EL (cell line): ENCODE data around the gene ATP10A.
A peak's percentile ranks its signal among the peaks of the same experiment; 100 is the strongest.
"Not testable (repeated sequence)": the region's sequence is repeated elsewhere in the genome, so short reads cannot be mapped to it uniquely, and the experiment has no call there.

Experiments used
- DNase-seq: peaks from one replicate; pipeline ENCODE4 v3.0.0-alpha.2; 2016

Gene ATP10A

DNA sequence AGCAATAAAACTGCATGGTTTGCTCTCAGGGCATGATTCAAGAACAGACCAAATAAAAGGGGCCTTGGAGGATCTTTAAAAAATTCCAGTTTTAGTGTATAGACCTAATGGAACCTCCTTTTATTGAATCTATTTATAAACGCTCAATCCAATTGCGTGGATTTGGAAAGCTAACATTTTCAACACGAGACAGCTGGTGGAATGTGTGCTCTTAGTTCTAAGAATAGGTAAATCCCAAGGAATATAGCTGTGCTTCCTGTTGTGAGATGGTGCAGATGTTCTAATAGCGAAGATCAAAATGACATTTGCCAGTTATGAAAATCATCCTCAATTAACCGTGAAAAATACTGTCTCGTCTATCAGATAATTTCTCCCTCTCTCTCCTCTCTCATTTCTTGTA, 192.5 kb downstream of the ATP10A start:
- DNase-seq, result no peak

- DNase-seq, result peak; percentile 37
Observed at GRCh38 chr15:25670025-25670554, 193.0 kb downstream of the ATP10A start.

DNA sequence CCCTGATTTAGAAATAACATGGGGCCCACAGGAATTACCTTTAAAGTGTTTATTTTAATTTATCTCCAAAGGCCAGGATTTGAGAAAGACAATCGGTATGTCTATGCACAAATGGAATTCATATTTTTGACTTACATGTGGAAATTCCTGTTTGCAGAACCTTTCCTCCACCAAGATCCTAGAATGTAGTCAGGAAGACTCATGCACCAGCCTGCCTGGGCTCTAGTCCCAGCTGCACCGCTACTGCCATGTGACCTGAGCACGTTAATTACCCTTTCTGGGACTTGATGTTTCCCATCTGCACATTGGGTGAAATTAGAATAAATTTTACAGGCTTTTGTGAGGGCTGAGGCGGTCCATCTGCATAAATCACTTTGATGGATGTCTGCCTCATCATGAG, 194.2 kb downstream of the ATP10A start:
- DNase-seq, result no peak

DNA sequence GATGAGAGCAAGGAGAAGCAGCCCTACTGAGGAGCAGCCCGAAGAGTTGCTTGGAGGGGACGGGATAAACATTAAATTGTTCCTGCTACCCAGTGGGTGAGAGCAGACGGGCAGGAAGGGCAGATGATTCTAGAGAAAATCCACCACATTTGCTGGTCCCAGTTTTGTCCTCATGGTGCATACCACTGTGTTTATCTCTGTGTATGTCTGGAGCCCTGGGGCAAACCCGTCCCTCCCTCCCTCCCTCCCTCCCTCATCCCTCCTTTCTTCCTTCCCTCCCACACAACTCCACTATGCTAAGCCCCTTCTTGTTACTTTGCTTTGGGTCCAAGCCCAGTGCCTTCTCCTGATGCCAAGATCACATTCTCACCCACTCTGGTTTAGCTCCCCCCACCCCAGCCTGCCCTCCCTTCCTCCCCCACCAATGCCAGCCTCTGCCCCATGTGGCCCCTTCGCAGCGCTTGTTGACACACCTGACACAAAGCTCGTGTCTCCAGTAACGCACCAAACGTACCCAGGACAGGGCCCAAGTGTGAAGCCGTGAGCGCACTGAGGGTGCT, 194.8 kb downstream of the ATP10A start:
- DNase-seq, result no peak

GRCh38 chr15:25667829-25668228, 195.3 kb downstream of the ATP10A start:
- no peak for DNase-seq

DNA sequence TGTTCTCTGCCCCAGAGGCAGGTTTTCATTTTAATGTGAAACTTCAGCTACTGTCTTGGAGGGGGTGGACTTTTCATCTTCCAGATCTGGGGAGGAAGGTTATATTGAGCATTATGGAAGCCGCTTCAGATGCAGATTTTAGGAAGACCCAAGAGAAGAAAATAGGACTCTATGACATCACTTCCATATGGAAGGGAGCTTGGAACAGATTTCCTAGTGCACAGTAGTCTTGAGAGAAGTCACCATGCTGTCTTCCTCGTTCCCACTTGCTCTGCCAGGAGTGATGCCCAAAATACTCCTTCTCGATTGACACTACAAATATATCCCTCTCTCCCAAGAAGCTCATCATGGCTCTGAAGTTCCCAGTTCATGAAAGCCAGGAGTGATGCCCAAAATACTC, 197.2 kb downstream of the ATP10A start:
- DNase-seq, result no peak

- DNase-seq, result no peak
Observed at GRCh38 chr15:25664761-25665160, 198.4 kb downstream of the ATP10A start.

DNA sequence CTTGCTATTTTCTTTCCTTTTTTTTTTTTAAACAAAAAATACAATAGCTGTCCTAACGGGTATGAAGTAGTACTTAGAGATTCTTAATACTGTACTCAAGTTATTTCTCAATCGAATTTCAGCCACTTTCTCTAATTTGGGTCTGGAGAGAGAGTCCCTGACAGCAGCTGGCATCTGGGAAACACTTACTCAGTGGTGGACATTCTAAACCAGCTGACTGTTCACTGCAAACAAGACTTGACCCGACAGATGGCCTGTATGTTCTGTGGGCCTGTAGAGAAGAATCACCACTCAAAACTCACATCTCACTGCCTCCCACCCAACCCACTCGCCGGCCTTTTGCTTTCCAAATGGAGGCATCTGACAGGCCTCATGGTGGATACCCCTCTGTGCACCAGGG, 199.6 kb downstream of the ATP10A start:
- DNase-seq, result no peak

- no peak for DNase-seq
Observed at GRCh38 chr15:25661898-25662297, 201.2 kb downstream of the ATP10A start.

DNA sequence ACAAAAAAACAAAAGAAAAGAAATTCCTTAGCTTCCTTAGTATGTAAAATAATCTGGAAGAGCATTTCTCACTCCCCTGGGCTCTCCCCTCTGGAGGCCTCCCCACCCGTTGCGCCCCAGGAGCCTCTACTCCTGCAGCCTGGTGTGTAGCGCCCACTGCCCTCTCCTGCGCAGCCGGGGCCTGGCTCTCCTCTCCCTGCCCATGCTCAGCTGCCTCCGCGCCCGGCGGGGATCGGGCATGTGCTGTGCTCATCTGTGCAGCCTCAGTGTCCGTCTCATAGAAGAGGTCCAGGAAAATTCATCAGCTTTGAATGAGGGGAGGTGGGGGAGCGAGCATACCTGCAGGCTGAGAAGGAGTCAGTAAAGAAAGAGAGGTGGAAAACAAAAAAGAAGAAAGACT, 203.9 kb downstream of the ATP10A start:
- DNase-seq, result no peak

DNA sequence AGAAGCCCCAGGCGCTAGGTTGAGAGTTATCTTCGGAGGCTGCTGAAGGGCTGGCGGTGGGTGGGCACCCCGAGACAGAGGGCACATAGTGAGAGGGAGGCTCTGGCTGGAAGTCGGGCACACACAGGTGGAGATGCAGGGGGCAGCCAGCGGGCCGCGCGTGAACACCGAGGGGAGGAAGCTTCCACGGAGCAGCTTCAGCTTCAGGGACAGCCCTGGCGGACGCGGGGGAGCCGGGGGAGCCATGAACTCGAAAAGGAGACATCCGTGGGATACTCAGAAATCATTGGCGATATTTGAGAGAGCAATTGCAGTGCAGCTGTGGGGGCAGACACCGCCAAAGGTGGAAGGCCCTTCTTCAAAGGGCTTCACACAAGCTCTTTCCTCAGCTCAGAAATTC, 204.6 kb downstream of the ATP10A start:
- DNase-seq, result no peak

- no peak for DNase-seq
Observed at GRCh38 chr15:25655207-25655948, 207.7 kb downstream of the ATP10A start.

DNA sequence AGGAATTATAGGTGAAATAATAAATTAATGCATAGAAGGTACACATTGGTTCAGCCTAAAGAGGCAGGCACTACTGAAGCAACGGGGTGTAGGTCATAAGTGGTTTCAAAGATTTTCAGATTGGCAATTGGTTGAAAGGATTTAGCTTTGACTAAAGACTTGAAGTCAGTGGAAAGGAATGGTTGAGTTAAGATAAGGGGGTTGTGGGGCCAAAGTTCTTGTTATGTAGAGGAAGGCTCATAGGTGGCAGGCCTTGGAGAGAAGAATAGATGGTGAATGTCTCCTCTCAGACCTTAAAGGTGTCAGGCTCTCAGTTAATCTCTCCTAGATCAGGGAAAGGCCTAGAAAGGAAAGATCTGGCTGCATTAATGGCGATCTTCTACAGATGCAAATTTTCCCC, 209.8 kb downstream of the ATP10A start:
- no peak for DNase-seq

- no peak for DNase-seq
Observed at GRCh38 chr15:25652704-25653103, 210.4 kb downstream of the ATP10A start.

GRCh38 chr15:25649390-25649789, 213.7 kb downstream of the ATP10A start:
- DNase-seq, result no peak

DNA sequence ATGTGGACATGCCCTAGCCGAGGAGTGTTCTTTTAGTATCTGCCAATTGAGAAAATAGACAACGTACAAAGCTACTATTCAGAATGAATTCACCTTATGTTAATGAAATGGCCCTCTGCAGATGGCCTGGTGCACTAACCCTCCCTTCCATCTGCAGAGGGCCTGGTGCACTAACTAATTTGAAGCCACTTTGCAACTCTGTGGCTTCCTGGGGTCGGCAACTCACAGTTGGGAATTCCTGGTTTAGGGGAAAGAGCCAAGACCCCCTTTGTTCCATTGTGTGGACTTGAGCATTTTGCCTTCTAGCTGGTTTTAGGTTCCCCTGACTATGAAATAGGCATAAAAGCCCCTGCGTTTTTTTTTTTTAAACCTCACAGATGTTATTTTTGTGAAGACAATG, 220.0 kb downstream of the ATP10A start:
- DNase-seq, result no peak

- no peak for DNase-seq
Observed at GRCh38 chr15:25641762-25642161, 221.4 kb downstream of the ATP10A start.

- no peak for DNase-seq
Observed at GRCh38 chr15:25641361-25641760, 221.8 kb downstream of the ATP10A start.

GRCh38 chr15:25640959-25641358, 222.2 kb downstream of the ATP10A start:
- not testable (repeated sequence) for DNase-seq

GRCh38 chr15:25640381-25640780, 222.7 kb downstream of the ATP10A start:
- DNase-seq, result no peak

DNA sequence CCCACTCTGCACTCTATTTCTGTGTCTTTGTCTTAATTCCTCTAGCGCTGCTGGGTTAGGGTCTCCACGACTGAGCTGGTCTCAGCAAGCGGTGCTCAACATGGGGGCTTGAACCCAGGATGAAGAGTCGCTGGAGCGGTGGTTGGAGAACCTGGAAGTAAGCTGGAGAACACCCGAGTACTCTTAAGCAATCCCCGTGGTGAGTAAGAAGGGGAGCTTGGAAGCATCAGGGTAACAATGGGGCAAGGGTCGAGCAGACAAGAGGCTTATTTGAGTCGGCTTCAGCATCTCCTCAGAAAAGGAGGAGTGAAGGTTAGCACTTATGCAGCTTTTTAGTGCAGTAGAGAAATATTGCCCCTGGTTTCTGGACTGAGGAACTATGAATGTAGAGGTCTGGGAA, 226.6 kb downstream of the ATP10A start:
- not testable (repeated sequence) for DNase-seq

GRCh38 chr15:25635191-25635590, 227.9 kb downstream of the ATP10A start:
- DNase-seq, result no peak

DNA sequence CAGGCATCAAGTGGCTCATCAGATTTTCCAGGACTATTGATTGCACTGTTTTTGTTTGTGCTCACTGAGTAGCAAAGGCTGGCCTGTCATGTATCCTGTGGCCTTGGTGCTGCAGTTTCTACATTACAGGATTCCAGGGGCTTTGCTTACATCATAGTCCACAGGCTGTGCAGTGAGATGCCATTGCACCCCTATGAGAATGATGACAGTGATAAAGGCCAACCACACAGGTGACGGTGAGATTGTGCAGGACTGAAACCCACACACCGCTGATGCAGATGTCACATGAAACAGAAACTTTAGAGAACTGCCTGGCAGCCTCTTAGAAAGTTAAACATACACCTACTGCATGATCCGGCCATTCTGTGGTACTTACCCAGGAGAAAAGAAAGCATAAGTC, 229.3 kb downstream of the ATP10A start:
- DNase-seq, result no peak

DNA sequence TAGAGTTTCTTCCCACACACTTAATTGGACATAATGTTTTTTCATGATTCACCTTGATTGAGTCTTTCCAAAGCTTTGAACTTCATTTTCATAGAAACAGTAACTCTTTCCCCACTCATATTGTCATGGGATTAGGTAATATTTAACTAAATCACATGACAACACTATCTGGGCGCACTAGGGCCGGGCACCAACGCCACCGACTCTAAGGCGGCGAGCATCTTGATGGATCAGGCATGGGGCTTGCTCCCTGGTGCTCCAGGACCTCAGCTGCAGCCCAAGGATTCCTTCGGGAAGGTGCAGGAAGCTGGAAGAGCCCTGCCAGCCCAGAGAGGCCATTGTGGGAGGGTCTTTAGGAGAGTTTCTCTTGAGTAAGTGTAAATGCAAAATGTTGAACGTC, 231.2 kb downstream of the ATP10A start:
- no peak for DNase-seq
